ENCODE measurements around the gene DGAT2.

DNA sequence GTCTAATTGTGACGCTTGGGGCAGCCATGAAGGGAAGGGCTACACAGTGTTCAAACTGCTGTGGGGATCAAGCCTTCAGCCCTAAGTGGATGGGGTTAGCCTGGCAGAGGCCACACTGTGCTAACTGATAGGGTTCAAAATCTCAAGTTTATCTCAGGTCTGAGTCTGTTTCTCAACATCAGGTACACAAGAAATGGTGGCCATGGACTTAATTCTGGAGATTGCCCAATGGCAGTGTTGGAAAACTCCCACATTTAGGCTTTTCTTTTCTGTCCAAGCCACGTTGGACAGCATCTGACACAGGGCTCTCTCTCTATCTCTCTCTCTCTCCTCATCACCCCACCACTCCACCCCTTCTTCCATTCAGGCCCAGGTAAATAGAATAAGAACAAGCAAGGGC, 10.9 kb upstream of the DGAT2 start:
- TF ChIP-seq CTCF (IDR thresholded peaks at IDR 0.05) (no peak), ZFX (IDR thresholded peaks at IDR 0.05; ENCODE audit: borderline replicate concordance) (no peak)
